Amniotic stem cell (primary cell): ENCODE data around the gene FXYD7.
A peak's percentile ranks its signal among the peaks of the same experiment; 100 is the strongest.
"Not testable (repeated sequence)": the region's sequence is repeated elsewhere in the genome, so short reads cannot be mapped to it uniquely, and the experiment has no call there.

ENCODE experiments used
- DNase-seq: peaks from one replicate; lab custom pipeline; 2025; lab: John Stamatoyannopoulos, UW

The FXYD7 gene

GRCh38 chr19:35127871-35128270 is 15.2 kb upstream of the FXYD7 start:
- DNase-seq: no peak

DNA sequence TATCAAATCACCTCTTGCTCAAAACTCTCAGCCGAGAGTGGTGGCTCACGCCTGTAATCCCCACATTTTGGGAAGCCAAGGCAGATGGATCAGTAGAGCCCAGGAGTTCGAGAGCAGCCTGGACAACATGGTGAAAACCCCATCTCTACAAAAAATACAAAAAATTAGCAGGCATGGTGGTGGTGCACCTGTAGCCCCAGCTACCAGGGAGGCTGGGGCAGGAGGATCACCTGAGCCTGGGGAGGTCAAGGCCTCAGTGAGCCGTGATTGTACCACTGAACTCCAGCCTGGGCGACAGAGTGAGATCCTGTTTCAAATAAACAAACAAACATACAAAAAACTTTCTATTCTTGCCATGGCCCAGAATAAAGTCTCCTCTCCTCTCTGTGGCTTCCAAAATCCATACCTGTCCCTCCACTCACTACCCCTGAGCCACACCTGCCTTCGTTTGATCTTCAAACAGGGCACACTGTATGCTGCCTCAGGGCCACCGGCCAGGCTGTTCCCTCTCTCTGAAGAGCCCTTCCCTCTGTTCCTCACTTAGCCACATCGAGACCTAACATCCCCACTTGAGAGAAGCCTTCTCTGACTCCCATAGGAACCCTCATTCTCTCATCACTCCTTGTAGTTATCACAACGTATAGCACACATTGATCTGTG is 14.5 kb upstream of the FXYD7 start:
- DNase-seq: no peak

- DNase-seq: not testable (repeated sequence)
Observed at GRCh38 chr19:35129724-35130274, 13.3 kb upstream of the FXYD7 start.

DNA sequence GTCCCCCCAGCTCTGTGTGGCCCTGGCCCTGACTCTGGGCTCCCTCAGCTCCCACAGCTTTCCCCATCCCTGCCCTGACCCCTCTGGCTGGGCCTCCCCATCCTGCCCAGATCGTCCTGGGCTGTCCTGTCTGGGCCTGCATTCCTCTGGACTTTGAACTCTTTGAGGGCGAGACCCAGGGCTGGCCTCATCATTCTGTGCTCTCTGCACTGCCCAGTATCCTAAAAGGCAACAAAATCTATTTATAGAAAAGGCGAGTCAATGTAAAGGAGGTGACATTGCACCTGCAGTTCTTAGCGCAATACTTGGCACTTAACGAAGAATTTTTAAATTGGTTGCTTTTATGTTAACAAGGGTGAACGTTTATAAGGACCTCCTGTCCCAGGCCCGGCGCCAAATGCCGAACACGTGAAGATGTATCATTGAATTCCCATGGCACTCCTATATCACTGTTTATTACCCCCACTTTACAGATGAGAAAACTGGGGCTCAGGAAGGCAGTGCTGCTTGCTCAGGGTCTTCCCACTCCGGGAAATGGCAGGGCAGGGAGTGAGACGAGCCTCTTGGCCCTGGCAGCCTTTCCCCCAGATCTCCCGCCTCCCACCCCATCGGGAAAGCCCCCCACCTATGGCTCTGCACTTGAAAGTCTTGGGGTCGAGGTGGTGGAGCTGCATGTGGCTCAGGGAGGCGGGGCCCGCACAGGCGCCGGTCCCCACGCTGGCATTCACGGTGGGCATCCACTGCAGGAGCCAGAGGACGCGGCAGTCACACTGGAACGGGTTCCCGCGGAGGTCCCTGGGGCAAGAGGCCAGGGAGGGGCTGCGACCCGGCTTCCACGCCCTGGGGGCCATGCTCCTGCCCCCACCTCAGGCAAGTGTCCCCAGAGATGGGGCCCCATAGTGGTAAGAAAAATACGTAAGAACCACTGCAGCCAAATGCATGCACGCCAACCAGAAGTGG is 12.0 kb upstream of the FXYD7 start:
- DNase-seq: no peak

- no peak for DNase-seq
Observed at GRCh38 chr19:35132254-35132653, 10.8 kb upstream of the FXYD7 start.

DNA sequence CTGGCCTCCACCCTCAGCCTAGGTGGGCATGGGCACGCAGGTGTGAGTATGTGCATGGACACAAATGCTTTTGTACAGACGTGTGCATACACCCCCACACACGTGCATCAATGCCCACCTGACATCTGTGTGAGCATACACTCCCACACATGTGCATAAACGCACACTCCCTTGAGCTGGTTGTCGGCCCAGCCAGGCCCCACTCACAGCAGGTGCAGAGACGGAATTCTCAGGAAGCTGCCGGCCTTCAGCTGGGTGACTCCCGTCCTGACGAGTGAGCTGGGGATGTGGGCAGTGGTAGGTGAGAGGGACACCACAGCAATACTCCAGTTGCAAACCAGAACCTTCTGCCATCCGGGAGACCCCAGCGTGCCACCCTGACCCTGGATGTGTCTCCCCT is 9.2 kb upstream of the FXYD7 start:
- no peak for DNase-seq

DNA sequence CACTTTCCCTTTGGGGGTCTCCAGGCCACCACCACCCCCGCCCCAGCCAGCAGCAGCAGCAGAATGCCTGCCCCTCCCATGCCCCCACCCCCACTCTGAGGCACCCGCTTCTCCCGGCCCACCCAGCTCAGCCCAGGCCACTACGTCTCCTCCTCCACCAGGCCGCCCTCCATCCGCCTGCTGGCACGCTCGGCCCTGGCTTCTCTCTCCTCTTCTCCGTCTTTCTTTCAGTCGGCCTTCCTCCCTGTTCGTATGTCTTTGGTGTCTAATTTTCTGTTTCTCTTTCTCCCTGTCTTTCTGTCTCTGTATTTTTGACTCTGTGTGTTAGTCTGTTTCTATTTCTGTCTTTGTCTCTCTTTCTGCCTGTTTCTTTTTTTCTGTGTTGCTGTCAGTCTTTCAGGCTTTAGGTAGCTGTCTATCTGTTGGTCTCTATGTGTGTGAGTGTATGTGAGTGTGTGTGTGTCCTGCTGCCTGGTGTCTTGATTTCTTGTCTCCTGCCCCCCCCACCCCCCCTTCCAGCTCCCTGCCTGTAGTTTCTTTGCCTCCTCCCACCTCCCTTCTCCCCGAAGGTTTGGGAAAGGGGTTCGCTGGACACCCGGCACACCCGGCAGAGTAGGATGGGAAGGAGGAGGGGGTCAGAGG is 8.3 kb upstream of the FXYD7 start, which contains the start of gene LGI4:
Gene LGI4, minus strand, starts transcription at position 459 of the 642 bp plus-strand sequence. Its CDS starts 379 bp downstream, at position 80.
- DNase-seq: no peak

DNA sequence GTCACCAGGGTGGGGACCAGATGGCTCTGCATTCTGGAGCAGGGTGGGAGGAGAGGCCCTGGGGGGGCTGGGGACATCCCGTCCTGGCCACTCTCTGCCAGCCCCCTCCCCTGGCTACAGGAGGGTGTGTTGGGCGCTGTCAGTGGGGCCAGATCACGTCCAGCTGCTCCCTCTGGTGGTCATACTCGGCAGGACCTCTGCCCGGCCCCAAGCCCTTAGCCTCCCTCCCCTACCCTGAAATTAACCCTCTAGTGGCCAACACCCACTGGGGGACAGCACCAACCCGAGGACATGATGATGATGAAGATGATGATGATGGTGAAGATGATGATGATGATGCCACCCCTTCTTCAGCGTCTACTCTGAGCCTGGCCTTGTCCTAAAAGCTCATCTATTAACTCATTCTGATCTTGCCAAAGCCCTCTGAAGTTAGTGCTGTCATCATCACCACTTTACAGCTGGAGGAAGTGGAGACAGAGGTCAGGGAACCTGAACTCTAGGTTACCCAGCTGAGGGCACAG is 7.6 kb upstream of the FXYD7 start:
- DNase-seq: peak; percentile 23

DNA sequence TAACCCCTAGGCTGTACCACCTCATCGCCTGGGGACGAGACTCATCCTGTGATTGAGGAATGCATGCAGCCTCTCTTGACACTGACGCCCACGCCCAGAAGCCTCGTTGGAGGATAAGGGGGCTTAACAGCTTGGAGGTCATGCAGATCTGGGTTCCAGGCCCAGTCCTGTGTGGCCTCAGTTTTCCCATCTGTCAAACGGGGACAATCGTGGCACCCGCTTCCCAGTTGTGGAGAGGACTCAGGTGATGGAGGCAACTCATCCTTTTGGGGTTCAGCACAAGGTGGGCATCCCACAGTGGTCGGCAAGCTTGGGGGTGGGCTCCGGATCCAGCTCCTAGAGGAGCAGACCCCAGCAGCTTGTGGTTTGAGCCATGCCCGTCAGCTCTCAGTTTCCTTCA is 6.8 kb upstream of the FXYD7 start:
- DNase-seq: no peak

- no peak for DNase-seq
Observed at GRCh38 chr19:35136977-35137702, 5.9 kb upstream of the FXYD7 start.

- DNase-seq: no peak
Observed at GRCh38 chr19:35138305-35138892, 4.7 kb upstream of the FXYD7 start, which contains the start of gene FXYD1. Gene FXYD1 (plus strand): TSS chr19:35138824. CDS start chr19:35140080, 1,256 bp downstream.

DNA sequence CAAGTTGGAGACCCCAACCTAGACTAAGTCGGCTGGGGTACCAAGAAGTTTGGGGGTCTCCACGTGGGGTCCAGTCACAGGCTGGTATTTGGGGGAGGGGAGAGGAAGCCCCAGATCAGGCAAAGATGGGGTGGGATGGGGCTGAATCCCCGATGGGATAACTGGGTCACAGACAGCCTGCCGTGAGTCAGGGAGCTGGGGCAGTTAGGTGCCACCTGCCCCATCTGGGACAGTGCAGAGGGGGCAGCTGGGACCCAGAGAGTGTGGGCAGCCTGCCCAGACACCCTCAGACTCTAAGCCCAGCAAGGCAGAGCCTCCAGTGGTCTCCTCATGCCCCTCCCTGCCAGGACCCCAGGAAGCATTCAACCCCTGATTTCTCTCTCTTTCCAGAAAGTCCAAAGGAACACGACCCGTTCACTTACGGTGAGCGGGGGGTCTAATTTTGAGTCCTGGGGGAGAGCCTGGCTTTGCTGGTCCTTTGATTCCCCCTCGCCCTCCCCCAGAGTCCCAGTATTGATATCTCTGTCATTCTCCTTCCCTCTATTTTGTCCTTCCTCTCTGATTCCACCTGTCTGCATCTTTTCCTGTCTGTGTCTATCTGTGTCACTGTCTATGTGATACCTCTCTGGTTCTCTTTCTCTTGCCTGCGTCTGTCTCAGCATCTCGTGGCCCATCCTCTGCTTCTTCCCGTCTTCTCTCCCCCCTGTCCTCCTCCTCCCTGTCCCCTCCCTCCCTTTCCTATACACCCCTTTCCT is 2.7 kb upstream of the FXYD7 start:
- DNase-seq: no peak

- DNase-seq: peak; percentile 72
Observed at GRCh38 chr19:35140962-35141836, 1.9 kb upstream of the FXYD7 start.

DNA sequence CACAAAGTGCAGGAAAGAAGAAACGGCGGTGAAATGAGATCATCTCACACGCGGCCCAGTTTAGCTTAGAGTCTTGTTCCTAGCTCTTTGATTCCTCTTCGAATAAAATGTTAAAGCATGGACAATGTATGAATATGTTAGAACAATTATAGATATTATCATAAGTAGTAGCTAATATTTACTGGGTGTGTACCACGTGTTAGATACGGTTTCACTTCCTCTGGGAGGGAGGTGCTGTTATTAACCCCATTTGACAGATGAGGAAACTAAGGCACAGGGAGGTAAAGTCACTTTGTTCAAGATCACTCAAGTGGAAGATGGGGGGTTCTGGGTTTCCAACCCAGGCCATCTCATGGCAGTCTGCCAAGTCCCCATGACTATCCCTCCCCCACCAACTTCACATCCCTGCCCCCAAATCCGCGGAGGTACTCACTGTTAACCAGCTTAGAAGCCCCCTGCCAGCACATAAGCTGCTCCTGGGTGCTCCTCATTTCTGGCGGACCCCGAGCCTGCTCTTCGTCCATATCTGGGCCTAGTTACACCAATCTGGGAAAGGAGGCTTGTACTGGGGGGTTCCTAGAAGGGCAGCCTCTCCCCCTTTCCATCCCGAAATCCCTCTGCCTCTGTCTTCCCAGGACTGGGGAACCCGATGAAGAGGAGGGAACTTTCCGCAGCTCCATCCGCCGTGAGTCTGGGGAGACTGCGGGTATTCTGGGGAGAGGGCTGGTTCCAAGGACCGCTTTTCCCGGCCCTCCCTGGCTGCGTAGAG is 1.0 kb upstream of the FXYD7 start:
- DNase-seq: no peak

- no peak for DNase-seq
Observed at GRCh38 chr19:35142606-35143230, 337 bp upstream of the FXYD7 start.

DNA sequence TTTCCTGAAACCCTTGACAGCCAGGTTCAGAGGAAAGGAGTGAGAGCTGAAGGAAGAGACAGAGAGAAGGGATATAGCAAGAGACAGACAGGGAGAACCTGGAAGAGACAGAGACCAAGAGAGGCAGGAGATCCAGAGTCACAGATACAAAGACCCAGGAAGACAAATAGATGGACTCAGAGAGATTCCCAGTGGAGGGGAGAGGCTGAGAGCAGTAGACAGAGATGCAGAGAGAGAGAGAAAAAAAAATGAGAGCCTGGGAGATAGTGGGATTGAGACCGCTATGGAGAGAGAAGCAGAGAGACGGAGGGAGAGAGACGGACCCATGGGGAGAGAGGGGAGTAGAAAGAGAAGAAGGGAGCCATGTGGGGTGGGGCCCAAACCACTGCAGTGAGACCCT is 763 bp downstream of the FXYD7 start:
- DNase-seq: no peak

GRCh38 chr19:35144259-35144599 is 1.2 kb downstream of the FXYD7 start:
- no peak for DNase-seq
